Tibial artery (tissue), 4 donors: ENCODE measurements around the gene CSTB.

ENCODE experiments used
- DNase-seq, 2 donors: peaks; one replicate each; pipeline ENCODE4 v3.0.0-alpha.2; 2019
- H3K27ac ChIP-seq, 2 donors: fragments of 200-600 bp; sonication (generic) in 1 of 2; 1 replicate in 1 of 2; 2 replicates in 1 of 2; pipeline ENCODE4 v1.5.1; 2018 to 2019; ENCODE audit warnings: mild to moderate bottlenecking in 1 of 2
- H3K27me3 ChIP-seq, 2 donors: fragments of 200-600 bp; sonication (generic) in 1 of 2; one replicate each; pipeline versions ENCODE4 v1.5.1 to v1.6.0; 2016 to 2019
- H3K36me3 ChIP-seq, 3 donors: fragments of 200-600 bp; sonication (generic) in 2 of 3; one replicate each; pipeline ENCODE4 v1.5.1; 2016 to 2019; ENCODE audit warnings: mild to moderate bottlenecking in 2 of 3
- H3K4me1 ChIP-seq, 4 donors: fragments of 200-600 bp; sonication (generic) in 2 of 4; 1 replicate in 3 of 4; 2 replicates in 1 of 4; pipeline ENCODE4 v1.5.1; 2016 to 2019
- H3K4me3 ChIP-seq, 2 donors: fragments of 200-600 bp; sonication (generic) in 1 of 2; 1 replicate in 1 of 2; 2 replicates in 1 of 2; pipeline ENCODE4 v1.5.1; 2018 to 2019; ENCODE audit warnings: mild to moderate bottlenecking in 2 of 2
- H3K9me3 ChIP-seq, 3 donors: fragments of 200-600 bp; sonication (generic) in 1 of 3; one replicate each; pipeline ENCODE4 v1.5.1; 2016 to 2019
- intact Hi-C: fragments of 100-400 bp; cut with DNase I; formaldehyde crosslinking; loops from one replicate; pipeline ENCODE4 v1.15.0; 2023; ENCODE audit warnings: low total_unique reads
- TF ChIP-seq, protein P1 (sequence below), 2 experiments: fragments of 200-600 bp in 1 of 2; fragments of 450-650 bp in 1 of 2; IDR thresholded peaks; one replicate each; pipeline ENCODE4 v1.5.1; 2017 to 2019; ENCODE audit warnings: antibody characterized with exemption in 2 of 2, mild to moderate bottlenecking in 1 of 2, moderate library complexity in 1 of 2

CSTB gene

DNA sequence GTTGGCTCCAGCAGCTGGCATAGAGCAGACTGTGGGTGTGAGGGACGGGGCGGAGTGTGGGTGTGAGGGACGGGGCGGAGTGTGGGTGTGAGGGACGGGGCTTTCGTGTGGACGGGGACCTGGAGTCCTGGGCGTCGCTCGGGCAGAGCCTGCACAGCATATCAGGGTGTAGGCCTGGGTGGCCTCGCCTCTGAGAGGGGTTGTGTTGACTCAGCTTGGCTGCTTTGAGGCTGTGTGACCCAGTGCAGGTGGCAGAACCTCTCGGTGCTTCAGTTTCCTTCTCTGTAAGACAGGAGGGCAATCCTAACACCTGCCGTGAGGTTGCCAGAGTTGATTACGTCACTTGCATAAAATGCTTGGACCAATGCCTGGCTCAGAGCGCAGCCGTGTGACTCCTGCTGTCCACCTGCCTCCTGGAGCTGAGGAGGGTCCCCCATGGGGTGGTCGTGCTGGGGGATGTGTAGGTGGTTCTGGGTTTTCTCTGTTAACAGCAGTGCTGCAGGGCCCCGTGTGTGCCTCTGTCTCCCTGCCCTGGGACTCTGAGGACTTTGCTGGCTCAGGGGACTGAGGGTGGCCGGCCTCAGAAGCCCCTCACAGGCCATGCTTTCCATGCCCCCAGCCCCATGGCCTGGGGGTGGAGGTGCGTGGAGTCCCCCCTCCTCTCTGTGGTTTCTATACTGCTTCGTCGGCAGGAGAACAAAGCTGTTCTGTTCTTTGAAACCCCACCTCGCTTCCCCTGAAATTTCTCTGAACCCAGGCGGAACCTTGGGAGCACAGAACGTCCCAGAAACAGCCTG lies 41.8 kb downstream of the CSTB start:
- no peak for DNase-seq
- peak overlapping the region; percentile 29 to 56 for H3K27ac ChIP-seq
- H3K9me3 ChIP-seq, result no peaks in the 10 kb centered on the region
- no peaks in the 10 kb centered on the region for H3K27me3 ChIP-seq
- no peak overlapping the region for H3K4me3 ChIP-seq
- intact Hi-C loops, result no loop called here
- TF ChIP-seq, protein P1, sequence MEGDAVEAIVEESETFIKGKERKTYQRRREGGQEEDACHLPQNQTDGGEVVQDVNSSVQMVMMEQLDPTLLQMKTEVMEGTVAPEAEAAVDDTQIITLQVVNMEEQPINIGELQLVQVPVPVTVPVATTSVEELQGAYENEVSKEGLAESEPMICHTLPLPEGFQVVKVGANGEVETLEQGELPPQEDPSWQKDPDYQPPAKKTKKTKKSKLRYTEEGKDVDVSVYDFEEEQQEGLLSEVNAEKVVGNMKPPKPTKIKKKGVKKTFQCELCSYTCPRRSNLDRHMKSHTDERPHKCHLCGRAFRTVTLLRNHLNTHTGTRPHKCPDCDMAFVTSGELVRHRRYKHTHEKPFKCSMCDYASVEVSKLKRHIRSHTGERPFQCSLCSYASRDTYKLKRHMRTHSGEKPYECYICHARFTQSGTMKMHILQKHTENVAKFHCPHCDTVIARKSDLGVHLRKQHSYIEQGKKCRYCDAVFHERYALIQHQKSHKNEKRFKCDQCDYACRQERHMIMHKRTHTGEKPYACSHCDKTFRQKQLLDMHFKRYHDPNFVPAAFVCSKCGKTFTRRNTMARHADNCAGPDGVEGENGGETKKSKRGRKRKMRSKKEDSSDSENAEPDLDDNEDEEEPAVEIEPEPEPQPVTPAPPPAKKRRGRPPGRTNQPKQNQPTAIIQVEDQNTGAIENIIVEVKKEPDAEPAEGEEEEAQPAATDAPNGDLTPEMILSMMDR (IDR thresholded peaks at IDR 0.05), result no peak
- peaks cover 0 to 31% (median 13%) of the 10 kb centered on the region in 3 donors for H3K36me3 ChIP-seq
- peaks cover 0 to 45% (median 26%) of the 10 kb centered on the region in 4 donors for H3K4me1 ChIP-seq

DNA sequence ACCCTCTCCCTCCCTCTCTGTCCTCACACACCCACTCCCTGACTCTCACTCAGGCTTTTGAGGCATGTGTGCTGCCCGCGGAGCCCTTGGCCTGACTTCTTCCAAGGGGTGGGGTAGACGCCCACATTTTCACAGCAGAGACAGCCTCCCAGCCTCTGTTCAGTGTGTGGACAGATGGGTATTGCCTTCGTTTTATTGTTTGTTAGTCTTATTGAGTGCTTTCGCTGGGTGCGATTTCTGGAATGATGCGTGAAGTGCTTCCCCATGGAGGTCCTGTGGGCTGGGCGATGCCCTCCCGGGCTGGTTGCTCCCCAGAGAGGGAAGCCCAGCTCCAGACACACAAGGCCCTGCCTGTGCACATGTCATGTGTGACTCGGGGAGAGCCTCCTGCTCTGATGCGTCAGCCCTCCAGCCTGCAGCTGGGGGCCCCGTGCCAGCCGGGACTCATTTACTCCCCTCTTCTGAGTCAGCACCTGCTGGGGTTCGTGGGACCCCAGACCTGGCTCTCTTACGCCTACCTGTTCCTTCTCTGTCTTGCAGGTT lies 42.5 kb downstream of the CSTB start:
- Histone ChIP-seq H3K9me3 (no peaks in the 10 kb centered on the region), H3K27me3 (no peaks in the 10 kb centered on the region), H3K27ac (no peak overlapping the region), H3K4me1 (peaks cover 0 to 52% (median 32%) of the 10 kb centered on the region in 4 donors), H3K4me3 (no peak overlapping the region), H3K36me3 (peaks cover 0 to 31% (median 13%) of the 10 kb centered on the region in 3 donors)
- TF ChIP-seq, protein P1 (IDR thresholded peaks at IDR 0.05), result no peak
- intact Hi-C loops, result no loop called here
- no peak for DNase-seq

DNA sequence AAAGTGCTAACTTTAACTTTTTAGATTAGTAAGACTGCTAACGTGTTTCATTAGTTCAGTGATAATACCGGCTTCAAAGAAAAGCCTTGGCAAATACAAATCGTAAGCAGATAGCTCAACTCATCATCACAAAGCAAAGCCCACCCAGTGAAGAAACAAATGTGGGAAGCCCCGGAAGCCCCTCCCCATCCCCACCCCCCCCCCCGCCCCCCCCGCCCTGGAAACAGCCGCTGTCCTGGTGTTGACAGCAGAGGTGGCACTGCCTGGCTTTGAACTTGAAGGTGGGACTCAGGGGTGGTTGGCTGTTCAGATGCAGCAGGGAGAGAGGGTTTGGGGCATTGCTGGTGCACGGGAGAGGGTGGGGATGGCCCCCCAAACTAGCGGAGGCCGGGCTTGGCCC lies 43.0 kb downstream of the CSTB start:
- H3K27me3 ChIP-seq, result no peaks in the 10 kb centered on the region
- H3K4me3 ChIP-seq, result no peak overlapping the region
- H3K4me1 ChIP-seq, result peaks cover under 1 to 57% (median 35%) of the 10 kb centered on the region in 4 donors
- no peak for DNase-seq
- no peaks in the 10 kb centered on the region for H3K9me3 ChIP-seq
- intact Hi-C loops, result no loop called here
- TF ChIP-seq, protein P1 (IDR thresholded peaks at IDR 0.05), result no peak
- no peak overlapping the region for H3K27ac ChIP-seq
- H3K36me3 ChIP-seq, result peaks cover 0 to 29% (median 11%) of the 10 kb centered on the region in 3 donors

DNA sequence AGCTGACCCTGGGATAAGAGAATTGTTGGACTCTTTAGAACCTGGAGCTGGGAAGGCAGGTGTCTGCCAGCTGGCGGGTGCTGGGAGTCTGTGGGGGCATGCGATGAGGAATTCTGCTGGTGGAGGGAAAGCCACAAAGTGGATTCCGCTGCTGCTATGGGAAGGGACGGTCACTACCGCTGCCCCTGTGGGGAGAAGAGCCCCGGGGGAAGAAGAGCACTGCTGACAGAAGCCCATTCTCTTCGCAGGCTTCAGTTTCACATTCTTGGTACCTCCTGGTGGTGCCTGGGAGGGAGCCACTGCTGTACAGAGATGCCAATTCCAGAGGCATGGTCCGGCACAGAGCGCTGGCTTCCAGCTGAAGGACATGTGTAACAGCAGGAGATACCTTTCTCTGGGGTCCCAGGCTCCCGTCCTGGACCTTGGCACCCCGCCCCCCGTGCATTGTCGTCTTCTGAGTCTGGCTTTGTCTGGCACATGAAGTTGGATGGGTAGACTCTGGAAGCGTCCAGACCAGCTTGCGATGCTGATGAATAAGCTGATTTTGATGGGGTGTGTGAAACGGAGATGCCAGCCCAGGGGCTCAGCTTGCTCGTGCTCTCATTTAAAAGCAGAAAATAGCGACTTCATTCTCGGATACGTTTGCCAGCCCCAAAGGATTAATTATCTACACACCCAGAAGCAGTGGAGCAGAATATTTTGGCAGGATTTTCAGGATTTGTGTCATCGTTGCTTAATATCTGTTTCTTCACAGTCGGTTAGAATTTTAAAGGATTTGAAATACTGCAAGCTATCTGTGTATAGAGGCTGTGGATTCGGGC lies 44.0 kb downstream of the CSTB start:
- no peak for DNase-seq
- H3K4me1 ChIP-seq, result peaks cover 4 to 67% (median 44%) of the 10 kb centered on the region in 4 donors
- peaks cover 0 to 19% (median 2%) of the 10 kb centered on the region in 3 donors for H3K36me3 ChIP-seq
- H3K9me3 ChIP-seq, result no peaks in the 10 kb centered on the region
- H3K4me3 ChIP-seq, result no peak overlapping the region
- intact Hi-C loops, result no loop called here
- H3K27me3 ChIP-seq, result no peaks in the 10 kb centered on the region
- peak overlapping the region in 1 of 2 donors; percentile 4 for H3K27ac ChIP-seq
- TF ChIP-seq, protein P1 (IDR thresholded peaks at IDR 0.05), result no peak

DNA sequence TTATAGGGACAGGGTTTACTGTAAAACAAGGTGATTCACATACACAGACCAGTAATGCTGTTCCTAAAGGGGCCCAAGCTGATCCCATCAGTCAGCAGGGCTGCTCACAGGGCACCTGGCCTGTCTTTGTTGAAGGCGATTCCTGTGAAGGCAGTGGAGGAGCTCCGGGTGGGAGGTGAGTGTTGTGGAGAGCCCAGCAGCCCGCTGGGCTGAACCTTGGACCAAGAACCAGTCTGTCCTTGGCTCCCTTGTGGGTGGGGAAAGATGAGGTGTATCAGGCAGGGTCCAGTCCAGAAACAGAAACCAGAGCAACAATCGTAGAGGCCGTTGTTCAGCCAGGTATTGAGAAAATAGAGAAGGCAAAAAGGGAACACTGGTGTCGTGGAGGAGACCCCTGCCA lies 44.6 kb downstream of the CSTB start:
- peaks cover 4 to 73% (median 51%) of the 10 kb centered on the region in 4 donors for H3K4me1 ChIP-seq
- intact Hi-C loops, result no loop called here
- H3K4me3 ChIP-seq, result no peak overlapping the region
- no peak overlapping the region for H3K27ac ChIP-seq
- H3K36me3 ChIP-seq, result peaks cover 0 to 15% (median 0%) of the 10 kb centered on the region in 3 donors
- H3K27me3 ChIP-seq, result no peaks in the 10 kb centered on the region
- TF ChIP-seq, protein P1 (IDR thresholded peaks at IDR 0.05), result no peak
- H3K9me3 ChIP-seq, result no peaks in the 10 kb centered on the region
- no peak for DNase-seq
